HFFc6 (cell line): ENCODE data around the gene SPINDOC. TPM values are rescaled to one million over a fixed set of nuclear protein-coding genes. Genes with fewer than 3 reads are reported as not detected.

Experiments
- DNase-seq: peaks from one replicate; pipeline ENCODE4 v3.0.0-alpha.2; 2018
- H3K27ac Mint-ChIP-seq: 2 replicates; pipeline ENCODE4 v1.8.0; 2020; ENCODE audit warnings: mild to moderate bottlenecking, mixed read lengths
- H3K27me3 Mint-ChIP-seq: 2 replicates; pipeline ENCODE4 v1.8.0; 2021; ENCODE audit warnings: mild to moderate bottlenecking, moderate library complexity, mixed read lengths; ENCODE audit not compliant: insufficient read depth
- H3K36me3 Mint-ChIP-seq: 2 replicates; pipeline ENCODE4 v1.8.0; 2021; ENCODE audit warnings: low read depth, mixed read lengths
- H3K4me1 Mint-ChIP-seq: 2 replicates; pipeline ENCODE4 v1.8.0; 2020; ENCODE audit warnings: low read depth, mixed read lengths
- H3K4me3 Mint-ChIP-seq: 2 replicates; pipeline ENCODE4 v1.8.0; 2020; ENCODE audit warnings: mild to moderate bottlenecking, moderate library complexity, mixed read lengths
- H3K9me3 Mint-ChIP-seq: 2 replicates; pipeline ENCODE4 v1.8.0; 2020; ENCODE audit warnings: mild to moderate bottlenecking, mixed read lengths
- total RNA-seq, 6 experiments: library from RNA; stranded (reverse); fragmentation: NEBNext Ultra II Directional; extraction: Animal tissue kit (Norgen Biotek cat#: 25700); gene quantifications; 2 replicates in 1 of 6; 3 replicates in 5 of 6; pipeline ENCODE4 v1.2.3, GENCODE V29; 2021
- TF ChIP-seq, protein P1 (sequence below): fragments of 200-600 bp; sonication (generic); IDR thresholded peaks from 2 replicates; pipeline ENCODE4 v1.5.0; 2021; ENCODE audit warnings: antibody characterized with exemption, mild to moderate bottlenecking

The SPINDOC gene
- total RNA-seq, 6 experiments from 2014 or later = 24.7 to 31.7 (median 29.5) TPM

DNA sequence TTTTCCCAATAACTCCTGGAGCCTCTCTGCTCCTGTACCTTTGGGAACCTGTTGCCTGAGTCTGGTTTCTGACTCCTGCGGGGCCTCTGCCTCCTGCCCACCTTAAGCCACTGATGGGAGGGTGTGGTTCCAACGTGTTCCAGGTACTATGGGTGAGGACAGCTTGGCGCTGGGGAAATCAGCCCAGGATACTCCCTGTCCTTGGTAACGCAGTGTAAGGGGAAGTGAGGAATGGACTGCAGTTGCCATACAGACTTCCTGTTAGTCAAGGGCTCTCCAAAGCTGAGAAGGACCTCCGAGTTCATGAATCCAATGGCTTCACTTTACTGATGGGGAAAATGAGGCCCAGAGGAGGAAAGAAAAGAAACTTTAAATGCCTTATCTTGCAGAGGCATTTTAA lies 24.5 kb downstream of the SPINDOC start:
- H3K27ac Mint-ChIP-seq = peak overlapping the region; percentile 55
- no peaks in the 10 kb centered on the region; the same call in 1 of the 2 replicates for H3K27me3 Mint-ChIP-seq
- H3K4me3 Mint-ChIP-seq = peak overlapping the region; percentile 79
- H3K4me1 Mint-ChIP-seq = peaks cover 46% of the 10 kb centered on the region
- TF ChIP-seq, protein P1, sequence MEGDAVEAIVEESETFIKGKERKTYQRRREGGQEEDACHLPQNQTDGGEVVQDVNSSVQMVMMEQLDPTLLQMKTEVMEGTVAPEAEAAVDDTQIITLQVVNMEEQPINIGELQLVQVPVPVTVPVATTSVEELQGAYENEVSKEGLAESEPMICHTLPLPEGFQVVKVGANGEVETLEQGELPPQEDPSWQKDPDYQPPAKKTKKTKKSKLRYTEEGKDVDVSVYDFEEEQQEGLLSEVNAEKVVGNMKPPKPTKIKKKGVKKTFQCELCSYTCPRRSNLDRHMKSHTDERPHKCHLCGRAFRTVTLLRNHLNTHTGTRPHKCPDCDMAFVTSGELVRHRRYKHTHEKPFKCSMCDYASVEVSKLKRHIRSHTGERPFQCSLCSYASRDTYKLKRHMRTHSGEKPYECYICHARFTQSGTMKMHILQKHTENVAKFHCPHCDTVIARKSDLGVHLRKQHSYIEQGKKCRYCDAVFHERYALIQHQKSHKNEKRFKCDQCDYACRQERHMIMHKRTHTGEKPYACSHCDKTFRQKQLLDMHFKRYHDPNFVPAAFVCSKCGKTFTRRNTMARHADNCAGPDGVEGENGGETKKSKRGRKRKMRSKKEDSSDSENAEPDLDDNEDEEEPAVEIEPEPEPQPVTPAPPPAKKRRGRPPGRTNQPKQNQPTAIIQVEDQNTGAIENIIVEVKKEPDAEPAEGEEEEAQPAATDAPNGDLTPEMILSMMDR = no peak
- no peaks in the 10 kb centered on the region for H3K36me3 Mint-ChIP-seq
- no peaks in the 10 kb centered on the region for H3K9me3 Mint-ChIP-seq
- DNase-seq = no peak

DNA sequence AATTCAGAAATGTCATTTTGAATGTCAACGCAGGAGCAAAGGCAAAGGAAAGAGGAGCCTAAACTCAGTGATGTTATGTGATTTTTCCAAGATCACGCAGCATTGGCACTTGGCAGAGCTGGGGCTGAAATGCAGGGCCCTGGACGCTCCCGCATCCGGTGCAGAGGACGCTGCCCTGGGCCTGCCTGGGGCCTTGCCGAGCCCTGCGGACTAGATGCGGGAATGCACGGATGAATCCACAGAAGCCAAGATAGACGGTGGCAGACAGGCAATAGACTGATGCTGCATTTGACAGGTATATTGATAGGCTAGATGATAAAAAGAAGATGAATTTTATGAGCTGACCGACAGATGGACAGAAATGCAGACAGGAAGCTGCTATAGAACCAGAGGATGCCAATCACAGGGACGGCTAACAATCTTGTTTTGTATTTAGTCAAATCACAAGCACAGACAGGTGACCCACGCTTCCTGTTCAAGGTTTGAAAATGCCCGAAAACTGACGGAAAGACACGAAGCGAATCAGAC lies 25.0 kb downstream of the SPINDOC start:
- Mint-ChIP-seq H3K27ac (peak overlapping the region; percentile 55), H3K27me3 (no peaks in the 10 kb centered on the region; the same call in 1 of the 2 replicates), H3K9me3 (no peaks in the 10 kb centered on the region), H3K36me3 (no peaks in the 10 kb centered on the region), H3K4me3 (peak overlapping the region; percentile 79), H3K4me1 (peaks cover 51% of the 10 kb centered on the region)
- DNase-seq = no peak
- TF ChIP-seq, protein P1 = no peak

DNA sequence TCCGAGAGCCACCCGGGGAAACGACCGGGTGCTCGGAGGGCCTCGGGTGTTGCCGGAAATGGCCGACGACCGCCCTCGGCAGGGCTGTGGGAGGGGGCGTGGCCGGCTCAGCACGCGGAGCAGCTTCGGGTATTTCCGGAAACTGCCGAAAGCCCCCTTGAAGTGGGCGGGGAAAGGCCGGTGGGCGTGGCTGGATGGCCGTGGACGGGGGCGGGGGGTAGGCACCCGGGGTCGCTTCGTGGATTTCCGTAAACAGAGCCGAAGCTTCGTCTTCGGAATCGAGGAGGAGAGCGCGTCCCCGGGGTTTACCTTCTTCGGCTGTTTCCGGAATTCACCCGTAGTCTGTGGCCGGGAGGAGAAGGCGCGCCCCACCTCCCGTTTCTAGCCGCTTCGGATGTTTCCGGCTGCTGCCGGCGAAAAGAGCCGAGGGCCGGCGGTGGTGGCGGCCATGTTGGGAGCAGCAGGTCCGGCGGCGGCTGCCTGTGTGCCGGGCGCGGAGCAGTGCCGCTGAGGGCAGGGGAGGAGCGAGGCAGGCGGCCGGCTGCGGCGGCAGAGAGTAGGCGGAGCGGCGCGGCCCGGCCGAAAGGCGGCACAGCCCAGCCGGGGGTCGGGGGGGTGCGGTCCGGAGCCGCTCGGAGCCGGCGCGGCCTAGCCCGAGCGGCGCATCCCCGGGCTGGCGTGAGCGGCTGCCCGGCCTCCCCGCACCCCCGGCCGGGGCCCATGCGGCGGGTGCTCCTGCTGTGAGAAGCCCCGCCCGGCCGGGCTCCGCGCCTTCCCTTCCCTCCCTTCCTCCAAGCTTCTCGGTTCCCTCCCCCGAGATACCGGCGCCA lies 25.6 kb downstream of the SPINDOC start, which contains the start of gene MARK2:
TSS of gene MARK2 (plus strand) at position 433 of the 830 bp plus-strand sequence. CDS start at position 830, 397 bp downstream.
- Mint-ChIP-seq H3K27me3 (no peaks in the 10 kb centered on the region; the same call in 1 of the 2 replicates), H3K4me3 (peak within 1 kb of the TSS; percentile 90), H3K36me3 (peaks cover 3% of the 10 kb centered on the region; the same call in 1 of the 2 replicates), H3K9me3 (no peaks in the 10 kb centered on the region), H3K27ac (peak within 1 kb of the TSS; percentile 55), H3K4me1 (peaks cover 54% of the 10 kb centered on the region)
- DNase-seq = peak; percentile 96
- TF ChIP-seq, protein P1 = no peak

DNA sequence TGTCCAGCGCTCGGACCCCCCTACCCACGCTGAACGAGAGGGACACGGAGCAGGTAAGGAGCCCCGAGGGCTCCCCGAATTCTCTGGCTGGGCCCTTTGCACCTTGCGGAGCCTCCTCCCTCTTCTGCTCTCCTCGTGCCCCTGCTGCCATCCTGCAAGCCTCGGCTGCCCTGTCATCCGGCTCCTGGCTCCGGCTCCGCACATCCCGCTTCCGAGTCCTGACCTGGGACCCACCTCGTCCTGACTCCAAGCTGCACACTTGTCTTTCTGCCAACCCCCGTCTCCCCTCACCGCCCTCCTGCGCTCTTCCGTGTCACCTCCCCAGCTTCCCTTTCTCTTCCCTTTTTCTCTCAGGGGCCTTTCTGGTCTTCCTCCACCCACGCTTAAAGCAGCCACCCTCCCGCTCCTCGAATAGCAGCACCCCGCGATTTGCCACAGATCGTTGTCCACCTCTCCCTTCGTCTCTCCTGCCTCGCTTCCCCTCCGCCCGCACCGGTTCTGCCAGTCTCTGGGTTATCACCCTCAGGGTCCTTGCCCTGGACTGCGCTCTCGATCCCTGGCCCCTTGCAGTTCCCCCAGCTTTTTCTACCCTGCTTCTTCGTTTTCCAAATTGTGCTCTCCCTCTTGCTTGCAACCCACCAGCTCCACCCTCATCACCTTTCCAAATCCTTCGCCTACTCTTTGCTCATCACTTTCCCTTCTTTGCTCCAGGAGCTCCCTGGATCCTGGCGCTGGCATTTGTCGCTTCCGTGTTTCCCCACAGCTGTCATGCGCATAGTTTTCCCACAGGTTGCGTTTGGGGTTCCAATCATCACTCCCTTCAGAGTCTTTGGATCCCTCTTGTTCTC lies 26.5 kb downstream of the SPINDOC start:
- Mint-ChIP-seq H3K9me3 (no peaks in the 10 kb centered on the region), H3K36me3 (peaks cover 6% of the 10 kb centered on the region; the same call in 1 of the 2 replicates)
- TF ChIP-seq, protein P1 = no peak

DNA sequence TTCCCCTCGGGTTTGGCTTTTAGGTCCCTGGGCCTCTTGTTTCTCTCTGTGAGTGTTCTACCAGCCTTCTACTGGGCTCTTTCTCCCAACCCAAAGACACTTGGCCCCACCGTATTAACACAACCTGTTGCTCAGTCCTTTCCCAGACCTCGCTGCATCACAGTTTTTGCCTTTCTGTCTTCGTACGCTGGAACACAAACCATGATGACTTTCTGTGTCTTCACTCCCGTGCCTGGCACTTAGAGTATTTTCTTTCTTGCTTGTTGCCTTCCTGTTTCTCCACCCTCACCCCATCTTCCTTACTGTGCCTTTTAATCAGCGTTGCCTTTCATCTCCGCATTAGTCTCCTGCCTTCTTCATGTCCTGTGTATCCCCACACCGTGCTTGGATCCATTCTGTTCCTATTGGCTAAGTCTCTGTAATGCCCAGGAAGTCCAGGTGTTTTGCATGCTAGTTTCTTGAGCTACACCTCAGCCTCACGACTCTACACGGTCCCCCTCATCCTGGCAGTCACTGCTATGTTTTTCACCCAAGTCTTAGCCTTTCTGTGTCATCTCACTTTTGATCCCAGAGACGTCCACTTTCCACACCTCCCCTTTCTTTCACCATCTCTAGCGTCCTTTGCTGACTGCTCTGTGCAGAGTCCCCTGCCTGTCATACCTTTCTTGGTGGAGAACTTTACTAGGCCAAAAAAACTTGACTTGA lies 27.3 kb downstream of the SPINDOC start:
- TF ChIP-seq, protein P1 = no peak
- H3K4me1 Mint-ChIP-seq = peaks cover 61% of the 10 kb centered on the region
- peaks cover 6% of the 10 kb centered on the region; the same call in 1 of the 2 replicates for H3K36me3 Mint-ChIP-seq
- DNase-seq = no peak
- peak overlapping the region; percentile 46 for H3K27ac Mint-ChIP-seq
- peak overlapping the region; percentile 90 for H3K4me3 Mint-ChIP-seq
- H3K9me3 Mint-ChIP-seq = no peaks in the 10 kb centered on the region
- peaks cover 2% of the 10 kb centered on the region for H3K27me3 Mint-ChIP-seq

More for the DNA sequence above, 26.5 kb downstream of the SPINDOC start:
- Mint-ChIP-seq H3K4me3 (peak overlapping the region; percentile 90), H3K27me3 (no peaks in the 10 kb centered on the region; the same call in 1 of the 2 replicates), H3K4me1 (peaks cover 60% of the 10 kb centered on the region), H3K27ac (peak overlapping the region; percentile 46)
- DNase-seq = no peak
